ENCODE data around the gene KRTAP10-7.

Gene KRTAP10-7

GRCh38 chr21:44617071-44617501 lies 16.7 kb downstream of the KRTAP10-7 start:
- H3K27ac ChIP-seq = no peak overlapping the region
- TF ChIP-seq, protein P1, sequence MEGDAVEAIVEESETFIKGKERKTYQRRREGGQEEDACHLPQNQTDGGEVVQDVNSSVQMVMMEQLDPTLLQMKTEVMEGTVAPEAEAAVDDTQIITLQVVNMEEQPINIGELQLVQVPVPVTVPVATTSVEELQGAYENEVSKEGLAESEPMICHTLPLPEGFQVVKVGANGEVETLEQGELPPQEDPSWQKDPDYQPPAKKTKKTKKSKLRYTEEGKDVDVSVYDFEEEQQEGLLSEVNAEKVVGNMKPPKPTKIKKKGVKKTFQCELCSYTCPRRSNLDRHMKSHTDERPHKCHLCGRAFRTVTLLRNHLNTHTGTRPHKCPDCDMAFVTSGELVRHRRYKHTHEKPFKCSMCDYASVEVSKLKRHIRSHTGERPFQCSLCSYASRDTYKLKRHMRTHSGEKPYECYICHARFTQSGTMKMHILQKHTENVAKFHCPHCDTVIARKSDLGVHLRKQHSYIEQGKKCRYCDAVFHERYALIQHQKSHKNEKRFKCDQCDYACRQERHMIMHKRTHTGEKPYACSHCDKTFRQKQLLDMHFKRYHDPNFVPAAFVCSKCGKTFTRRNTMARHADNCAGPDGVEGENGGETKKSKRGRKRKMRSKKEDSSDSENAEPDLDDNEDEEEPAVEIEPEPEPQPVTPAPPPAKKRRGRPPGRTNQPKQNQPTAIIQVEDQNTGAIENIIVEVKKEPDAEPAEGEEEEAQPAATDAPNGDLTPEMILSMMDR (conservative IDR thresholded peaks at IDR 0.05) = no peak
- no peak for TF ChIP-seq ZFX (IDR thresholded peaks at IDR 0.05)

DNA sequence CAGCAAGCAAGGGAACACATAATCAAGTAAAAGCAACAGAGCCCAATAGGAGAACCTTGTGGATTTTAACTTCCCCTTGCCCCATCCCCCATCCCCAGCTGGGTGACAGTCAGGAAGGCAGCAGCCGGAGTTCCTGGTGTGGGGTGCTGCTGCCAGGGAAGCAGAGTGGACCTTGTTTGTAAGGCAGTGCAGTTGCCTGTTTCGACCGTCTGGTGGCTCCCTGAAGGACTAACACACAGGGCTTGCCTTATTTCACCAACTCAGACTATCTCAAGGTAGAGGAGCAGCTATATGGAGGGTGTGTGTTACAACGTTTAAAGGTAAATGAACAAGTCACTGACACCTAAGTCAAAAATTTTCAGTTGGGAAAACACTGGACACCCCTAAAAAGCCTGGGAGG lies 18.1 kb downstream of the KRTAP10-7 start:
- no peak for TF ChIP-seq ZFX (IDR thresholded peaks at IDR 0.05)
- TF ChIP-seq, protein P1 (conservative IDR thresholded peaks at IDR 0.05) = peak; percentile 49
- no peak overlapping the region for H3K27ac ChIP-seq

- TF ChIP-seq ZFX (IDR thresholded peaks at IDR 0.05) = no peak
- TF ChIP-seq, protein P1 (conservative IDR thresholded peaks at IDR 0.05) = no peak; the same call in 1 of the 2 replicates
- no peak overlapping the region for H3K27ac ChIP-seq
These were observed 18.5 kb downstream of the KRTAP10-7 start for GRCh38 chr21:44618909-44619308.

DNA sequence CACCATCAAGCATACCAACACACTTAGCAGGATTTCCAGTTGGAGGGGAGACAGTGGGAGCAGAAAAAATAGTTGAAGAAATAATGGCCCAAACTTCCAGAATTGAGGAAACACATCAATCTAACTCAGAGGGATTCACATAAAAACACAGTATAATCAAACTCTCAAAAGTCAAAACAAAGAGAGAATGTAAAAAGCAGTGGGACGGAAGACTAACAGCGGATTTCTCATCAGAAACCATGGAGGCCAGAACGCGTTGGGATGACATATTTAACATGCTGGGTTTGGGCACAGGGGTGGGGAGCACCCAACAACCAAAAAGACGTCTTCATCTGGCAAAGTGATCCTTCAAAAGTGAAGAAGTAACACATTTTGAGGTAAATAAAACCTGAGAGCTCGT lies 19.5 kb downstream of the KRTAP10-7 start:
- TF ChIP-seq, protein P1 (conservative IDR thresholded peaks at IDR 0.05) = no peak
- no peak for TF ChIP-seq ZFX (IDR thresholded peaks at IDR 0.05)
- no peak overlapping the region for H3K27ac ChIP-seq

GRCh38 chr21:44623575-44623974 lies 23.2 kb downstream of the KRTAP10-7 start:
- H3K27ac ChIP-seq = no peak overlapping the region
- TF ChIP-seq, protein P1 (conservative IDR thresholded peaks at IDR 0.05) = no peak
- no peak for TF ChIP-seq ZFX (IDR thresholded peaks at IDR 0.05)

DNA sequence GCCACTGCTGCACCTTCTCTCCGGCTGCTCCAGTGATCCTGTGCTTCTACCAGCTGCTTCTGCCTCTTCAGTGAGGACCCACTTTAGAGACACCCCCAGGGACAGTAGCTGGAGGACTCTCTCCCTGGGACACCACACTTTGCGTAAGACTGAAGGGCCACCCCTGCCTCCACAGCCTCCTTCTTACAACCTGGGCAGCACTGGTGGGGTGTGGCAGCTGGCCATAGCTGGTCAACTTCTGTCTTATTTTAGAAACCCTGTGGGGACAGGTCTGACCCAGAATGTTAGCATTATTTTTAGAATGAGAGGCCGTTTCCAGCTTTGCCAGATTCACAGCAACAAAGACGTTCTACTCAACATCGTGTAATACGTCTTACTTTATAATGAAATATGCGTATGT lies 25.4 kb downstream of the KRTAP10-7 start:
- H3K27ac ChIP-seq = no peak overlapping the region
- TF ChIP-seq ZFX (IDR thresholded peaks at IDR 0.05) = no peak
- TF ChIP-seq, protein P1 (conservative IDR thresholded peaks at IDR 0.05) = no peak

DNA sequence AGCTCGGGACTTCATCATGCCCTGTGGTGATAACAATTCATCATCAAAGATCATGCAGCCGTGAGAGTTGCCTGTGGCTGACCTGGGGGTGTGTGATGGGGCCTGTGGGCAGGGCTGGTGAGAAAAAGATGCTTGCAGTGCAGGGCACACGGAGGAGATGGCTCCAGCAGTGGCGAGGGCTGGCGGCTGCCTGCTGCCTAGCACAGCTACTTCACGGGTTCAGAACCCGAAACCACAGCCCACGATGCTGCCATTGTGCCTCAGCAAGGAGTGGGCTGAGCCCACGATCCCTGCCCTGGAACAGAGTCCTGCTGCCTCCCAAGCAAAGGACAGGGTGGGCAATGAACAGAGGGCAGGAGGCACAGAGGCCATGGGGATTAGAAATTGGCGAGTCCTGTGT lies 25.9 kb downstream of the KRTAP10-7 start:
- TF ChIP-seq, protein P1 (conservative IDR thresholded peaks at IDR 0.05) = no peak
- TF ChIP-seq ZFX (IDR thresholded peaks at IDR 0.05) = no peak
- H3K27ac ChIP-seq = no peak overlapping the region
